GM20000 (cell line): ENCODE data around the gene BCAN.

Source experiments
- DNase-seq: peaks from one replicate; pipeline ENCODE4 v3.0.0; 2012; ENCODE audit warnings: low spot score
- CTCF ChIP-seq: IDR thresholded peaks from 2 replicates; pipeline ENCODE4 v1.5.1; 2012; ENCODE audit warnings: mild to moderate bottlenecking, control low read depth; ENCODE audit errors: extremely low read depth, missing control alignments

Gene BCAN

GRCh38 chr1:156697481-156697880 lies 55.6 kb downstream of the BCAN start:
- no peak for DNase-seq
- TF ChIP-seq CTCF = no peak

- DNase-seq = no peak
- TF ChIP-seq CTCF = no peak
Measured at GRCh38 chr1:156698995-156699394, 57.1 kb downstream of the BCAN start.

GRCh38 chr1:156700736-156701531 lies 59.0 kb downstream of the BCAN start:
- no peak for DNase-seq
- no peak for TF ChIP-seq CTCF

- TF ChIP-seq CTCF = no peak
- no peak for DNase-seq
Measured at GRCh38 chr1:156703336-156703735, 61.4 kb downstream of the BCAN start.

GRCh38 chr1:156703741-156704140 lies 61.8 kb downstream of the BCAN start:
- DNase-seq = no peak
- no peak for TF ChIP-seq CTCF

- DNase-seq = no peak
- no peak for TF ChIP-seq CTCF
Measured at GRCh38 chr1:156704166-156704711, 62.3 kb downstream of the BCAN start.

GRCh38 chr1:156704930-156705320 lies 63.0 kb downstream of the BCAN start:
- TF ChIP-seq CTCF = no peak
- DNase-seq = no peak
